ENCODE measurements around the gene LRMDA. TPM values are rescaled to one million over a fixed set of nuclear protein-coding genes. Genes with fewer than 3 reads are reported as not detected.

Gene LRMDA
- total RNA-seq, 1 experiment from 2014 or later = not detected

DNA sequence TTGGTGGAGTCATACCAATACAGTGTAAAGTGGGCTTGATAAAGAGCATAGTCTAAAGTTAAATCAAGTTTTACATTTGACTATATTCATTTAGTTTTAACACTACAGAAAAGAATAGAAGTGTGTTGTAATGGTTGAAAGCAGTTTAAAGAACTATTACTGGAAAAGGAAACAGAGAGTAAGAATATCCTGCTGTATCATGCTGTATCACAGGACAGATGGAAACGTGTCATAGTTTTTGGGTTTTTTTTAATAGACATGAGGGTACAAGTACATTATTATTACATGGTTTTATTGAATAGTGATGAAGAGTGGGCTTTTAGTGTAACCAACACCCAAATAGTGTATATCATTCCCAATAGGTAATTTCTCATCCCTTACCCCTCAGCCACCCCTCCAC is 944.3 kb downstream of the LRMDA start:
- H3K36me3 ChIP-seq (ENCODE audit: insufficient read depth, low read length, poor library complexity, severe bottlenecking) = no peaks in the 10 kb centered on the region
- H3K4me1 ChIP-seq (ENCODE audit: insufficient read depth, low read length, poor library complexity, severe bottlenecking) = no peaks in the 10 kb centered on the region
- no peaks in the 10 kb centered on the region for H3K27me3 ChIP-seq (replicated peaks; ENCODE audit: insufficient read depth, low read depth, low read length, poor library complexity)
- no peaks in the 10 kb centered on the region for H3K9me3 ChIP-seq (ENCODE audit: low read depth, low read length, poor library complexity, severe bottlenecking)
- no TSS peak for BruUV-seq (replicated peaks)
- TF ChIP-seq EZH2 (IDR thresholded peaks at IDR 0.05; ENCODE audit: borderline replicate concordance, low read depth, low read length, poor library complexity, severe bottlenecking) = no peak
- TF ChIP-seq, protein P1, sequence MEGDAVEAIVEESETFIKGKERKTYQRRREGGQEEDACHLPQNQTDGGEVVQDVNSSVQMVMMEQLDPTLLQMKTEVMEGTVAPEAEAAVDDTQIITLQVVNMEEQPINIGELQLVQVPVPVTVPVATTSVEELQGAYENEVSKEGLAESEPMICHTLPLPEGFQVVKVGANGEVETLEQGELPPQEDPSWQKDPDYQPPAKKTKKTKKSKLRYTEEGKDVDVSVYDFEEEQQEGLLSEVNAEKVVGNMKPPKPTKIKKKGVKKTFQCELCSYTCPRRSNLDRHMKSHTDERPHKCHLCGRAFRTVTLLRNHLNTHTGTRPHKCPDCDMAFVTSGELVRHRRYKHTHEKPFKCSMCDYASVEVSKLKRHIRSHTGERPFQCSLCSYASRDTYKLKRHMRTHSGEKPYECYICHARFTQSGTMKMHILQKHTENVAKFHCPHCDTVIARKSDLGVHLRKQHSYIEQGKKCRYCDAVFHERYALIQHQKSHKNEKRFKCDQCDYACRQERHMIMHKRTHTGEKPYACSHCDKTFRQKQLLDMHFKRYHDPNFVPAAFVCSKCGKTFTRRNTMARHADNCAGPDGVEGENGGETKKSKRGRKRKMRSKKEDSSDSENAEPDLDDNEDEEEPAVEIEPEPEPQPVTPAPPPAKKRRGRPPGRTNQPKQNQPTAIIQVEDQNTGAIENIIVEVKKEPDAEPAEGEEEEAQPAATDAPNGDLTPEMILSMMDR (conservative IDR thresholded peaks at IDR 0.05; ENCODE audit: low read depth, low read length) = no peak
- H3K4me3 ChIP-seq (ENCODE audit: low read depth, low read length, poor library complexity, severe bottlenecking) = no peak overlapping the region
- ChIA-PET CTCF (no interaction called here), POLR2A (ENCODE audit: low non-redundant PET) (no interaction called here)
- intact Hi-C loops (cut with micrococcal nuclease; ENCODE audit: unreplicated experiment) = no loop called here
- no peak overlapping the region for H3K27ac ChIP-seq (ENCODE audit: low read depth, low read length, poor library complexity, severe bottlenecking)
- no peak for DNase-seq (ENCODE audit: low spot score)

DNA sequence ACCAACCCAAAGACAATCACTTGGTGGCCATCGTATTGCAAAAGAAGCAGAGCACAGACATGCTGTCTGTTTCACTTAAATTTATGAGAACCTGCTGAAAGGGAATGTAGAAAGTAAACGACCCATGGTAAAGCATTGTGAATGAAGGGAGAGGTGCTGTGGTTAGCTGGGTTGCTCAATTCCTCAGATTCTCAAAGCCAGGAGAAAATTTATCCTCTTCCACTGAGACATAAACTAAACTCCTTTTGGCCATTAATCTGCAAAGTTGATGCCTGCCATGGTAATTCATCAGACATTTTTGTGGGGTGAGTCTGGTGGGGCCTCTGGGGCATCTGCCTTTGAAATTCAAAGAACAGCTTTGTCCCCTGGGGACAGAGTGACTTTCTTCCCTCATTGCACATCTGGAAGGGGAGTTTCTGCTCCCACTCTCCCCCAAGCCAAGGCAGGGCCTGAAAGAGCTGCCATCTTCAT is 951.0 kb downstream of the LRMDA start:
- TF ChIP-seq, protein P1 (conservative IDR thresholded peaks at IDR 0.05; ENCODE audit: low read depth, low read length) = no peak
- ChIA-PET CTCF (no interaction called here), POLR2A (ENCODE audit: low non-redundant PET) (no interaction called here)
- no TSS peak for BruUV-seq (replicated peaks)
- intact Hi-C loops (cut with micrococcal nuclease; ENCODE audit: unreplicated experiment) = no loop called here
- H3K36me3 ChIP-seq (ENCODE audit: insufficient read depth, low read length, poor library complexity, severe bottlenecking) = no peaks in the 10 kb centered on the region
- H3K4me1 ChIP-seq (ENCODE audit: insufficient read depth, low read length, poor library complexity, severe bottlenecking) = no peaks in the 10 kb centered on the region
- H3K27ac ChIP-seq (ENCODE audit: low read depth, low read length, poor library complexity, severe bottlenecking) = no peak overlapping the region
- H3K27me3 ChIP-seq (replicated peaks; ENCODE audit: insufficient read depth, low read depth, low read length, poor library complexity) = no peaks in the 10 kb centered on the region
- no peak overlapping the region for H3K4me3 ChIP-seq (ENCODE audit: low read depth, low read length, poor library complexity, severe bottlenecking)
- H3K9me3 ChIP-seq (ENCODE audit: low read depth, low read length, poor library complexity, severe bottlenecking) = no peaks in the 10 kb centered on the region
- no peak for DNase-seq (ENCODE audit: low spot score)

DNA sequence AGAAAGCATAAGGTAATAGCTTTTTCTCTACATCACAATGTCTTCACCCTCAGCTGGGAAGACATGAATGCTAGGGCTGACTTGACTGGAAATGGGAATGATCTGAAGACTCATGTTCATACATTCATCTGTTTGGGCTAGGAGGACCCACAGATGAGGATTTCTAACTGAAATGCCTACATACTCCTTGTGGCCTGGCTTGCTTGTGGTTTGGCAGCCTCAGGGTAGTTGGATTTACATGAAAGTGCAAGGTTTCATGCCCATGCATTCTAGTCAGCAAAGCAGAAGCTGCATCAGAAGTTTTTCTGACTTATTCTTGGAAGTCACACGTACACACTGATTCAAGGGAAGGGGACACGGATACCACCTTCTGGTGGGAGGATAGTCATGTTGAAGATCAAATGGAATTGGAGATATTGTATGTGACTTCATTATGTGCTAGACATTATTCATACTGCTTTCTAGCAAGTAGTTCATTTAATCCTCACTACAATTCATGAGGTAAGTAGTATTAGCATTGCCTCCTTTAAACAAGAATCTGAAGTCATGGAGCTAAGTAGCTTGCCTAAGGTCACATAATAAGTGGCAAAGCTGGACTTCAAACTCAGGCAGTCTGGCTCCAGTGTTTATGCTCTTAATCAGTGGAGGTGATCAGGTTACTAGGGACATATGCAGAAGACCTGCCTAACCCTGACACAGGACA is 957.0 kb downstream of the LRMDA start:
- ChIA-PET POLR2A (ENCODE audit: low non-redundant PET) (no interaction called here), CTCF (no interaction called here)
- Histone ChIP-seq H3K4me1 (ENCODE audit: insufficient read depth, low read length, poor library complexity, severe bottlenecking) (no peaks in the 10 kb centered on the region), H3K27ac (ENCODE audit: low read depth, low read length, poor library complexity, severe bottlenecking) (no peak overlapping the region), H3K27me3 (replicated peaks; ENCODE audit: insufficient read depth, low read depth, low read length, poor library complexity) (no peaks in the 10 kb centered on the region), H3K9me3 (ENCODE audit: low read depth, low read length, poor library complexity, severe bottlenecking) (no peaks in the 10 kb centered on the region), H3K4me3 (ENCODE audit: low read depth, low read length, poor library complexity, severe bottlenecking) (no peak overlapping the region), H3K36me3 (ENCODE audit: insufficient read depth, low read length, poor library complexity, severe bottlenecking) (no peaks in the 10 kb centered on the region)
- BruUV-seq (replicated peaks) = no TSS peak
- intact Hi-C loops (cut with micrococcal nuclease; ENCODE audit: unreplicated experiment) = no loop called here
- DNase-seq (ENCODE audit: low spot score) = no peak
- no peak for TF ChIP-seq EZH2 (IDR thresholded peaks at IDR 0.05; ENCODE audit: borderline replicate concordance, low read depth, low read length, poor library complexity, severe bottlenecking)
- TF ChIP-seq, protein P1 (conservative IDR thresholded peaks at IDR 0.05; ENCODE audit: low read depth, low read length) = no peak
